Cardiac atrium fibroblast (primary cell): ENCODE data around the gene BCL7A. TPM values are rescaled to one million over a fixed set of nuclear protein-coding genes. Genes with fewer than 3 reads are reported as not detected.

Source experiments
- total RNA-seq: library from RNA; depleted of rRNA; stranded (reverse); fragments of >200 nt; gene quantifications from 2 replicates; pipeline ENCODE4 v1.2.3, GENCODE V29; 2015

Gene BCL7A
- total RNA-seq: 1.3 and 2.4 TPM in 2 replicates

GRCh38 chr12:122021822-122022392 lies at the start of gene BCL7A:
Gene BCL7A (plus strand): TSS chr12:122021884. CDS start chr12:122022092, 208 bp downstream.

GRCh38 chr12:122078141-122079032 lies 56.7 kb downstream of the BCL7A start, which contains the start of gene MLXIP:
Gene MLXIP (plus strand): TSS chr12:122078756. CDS start chr12:122078854, 98 bp downstream.

Other genes with a start within 250 kb of the BCL7A start
- 0.97 and 3.1 TPM in 2 replicates for gene RHOF, start 228.2 kb upstream of the BCL7A start, total RNA-seq
- 3.1 and 4.7 TPM in 2 replicates for gene SETD1B, start 217.9 kb upstream of the BCL7A start, total RNA-seq
- gene HPD, start 163.0 kb upstream of the BCL7A start, total RNA-seq: 11.4 and 17.8 TPM in 2 replicates
- 90.4 and 107 TPM in 2 replicates for gene PSMD9, start 133.1 kb upstream of the BCL7A start, total RNA-seq
- 1.6 and 2.6 TPM in 2 replicates for gene CFAP251, start 103.3 kb upstream of the BCL7A start, total RNA-seq
- gene MLXIP, start 56.9 kb downstream of the BCL7A start, total RNA-seq: 16.2 and 24.1 TPM in 2 replicates
- gene IL31, start 152.3 kb downstream of the BCL7A start, total RNA-seq: not detected in 2 replicates
- gene LRRC43, start 161.2 kb downstream of the BCL7A start, total RNA-seq: 1.1 and 5.4 TPM in 2 replicates
- gene B3GNT4, start 181.8 kb downstream of the BCL7A start, total RNA-seq: 1.9 and 2.5 TPM in 2 replicates
- 64.3 and 67.1 TPM in 2 replicates for gene DIABLO, start 204.2 kb downstream of the BCL7A start, total RNA-seq
- gene VPS33A, start 244.6 kb downstream of the BCL7A start, total RNA-seq: 9.4 and 10.5 TPM in 2 replicates